GM18499 (cell line): ENCODE measurements around the gene NEDD1.

Experiments
- ATAC-seq: cut with Tn5 transposase; IDR thresholded peaks from one replicate; pipeline ENCODE4 v1.9.1; 2021; ENCODE audit warnings: moderate number of reproducible peaks; ENCODE audit not compliant: insufficient read depth, unreplicated experiment

The NEDD1 gene

DNA sequence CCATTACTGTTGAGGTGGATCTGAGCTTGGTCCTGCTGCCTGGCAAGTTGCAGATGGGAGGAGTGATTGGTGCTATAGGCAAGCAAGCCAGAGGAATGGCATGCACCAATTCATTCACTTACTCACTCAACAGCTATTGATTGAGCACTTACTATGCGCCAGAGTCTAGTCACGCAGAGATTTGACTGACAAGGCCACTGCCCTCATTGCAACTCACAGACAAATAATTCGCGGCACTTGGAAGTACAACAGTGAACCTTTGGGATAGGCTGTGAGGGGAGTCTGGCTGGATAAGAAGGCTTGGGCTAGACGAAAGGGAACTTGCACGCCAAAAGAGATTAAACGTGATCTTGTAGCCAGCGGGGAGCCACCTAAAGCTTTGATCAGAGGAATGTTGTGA is 96.2 kb downstream of the NEDD1 start:
- ATAC-seq, result no peak
